IPS-20b (cell line): ENCODE results near the gene ABCB9.

ENCODE experiments used
- H3K27ac ChIP-seq: one replicate; pipeline ENCODE4 v1.5.1; 2013; ENCODE audit warnings: low read length
- H3K27me3 ChIP-seq: 2 replicates; pipeline ENCODE4 v1.6.1; 2013; ENCODE audit warnings: mild to moderate bottlenecking, low read length, inconsistent platforms; ENCODE audit not compliant: insufficient read depth
- H3K36me3 ChIP-seq: 2 replicates; pipeline ENCODE4 v1.6.1; 2013; ENCODE audit warnings: low read depth, mild to moderate bottlenecking, inconsistent platforms, low read length, moderate library complexity; ENCODE audit not compliant: insufficient read depth
- H3K4me1 ChIP-seq: 2 replicates; pipeline ENCODE4 v1.6.1; 2013; ENCODE audit warnings: mild to moderate bottlenecking, control low read depth, inconsistent platforms, low read length, moderate library complexity; ENCODE audit not compliant: insufficient read depth
- H3K4me3 ChIP-seq: 2 replicates; pipeline ENCODE4 v1.5.1; 2013; ENCODE audit warnings: mild to moderate bottlenecking, low read length, inconsistent platforms
- H3K9ac ChIP-seq: 2 replicates; pipeline ENCODE4 v1.6.1; 2013; ENCODE audit warnings: low read depth, mild to moderate bottlenecking, inconsistent platforms, low read length, moderate library complexity
- H3K9me3 ChIP-seq: 2 replicates; pipeline ENCODE4 v1.6.1; 2013; ENCODE audit warnings: mild to moderate bottlenecking, low read depth, low read length, inconsistent platforms; ENCODE audit not compliant: insufficient read depth

Gene ABCB9

GRCh38 chr12:122992386-122992785 is 26.1 kb upstream of the ABCB9 start:
- Histone ChIP-seq H3K4me3 (no peak overlapping the region), H3K4me1 (no peaks in the 10 kb centered on the region), H3K36me3 (no peaks in the 10 kb centered on the region; the same call in 1 of the 2 replicates), H3K27ac (no peak overlapping the region), H3K9ac (no peak overlapping the region), H3K9me3 (no peaks in the 10 kb centered on the region), H3K27me3 (no peaks in the 10 kb centered on the region)

- H3K9me3 ChIP-seq, result no peaks in the 10 kb centered on the region
- H3K4me3 ChIP-seq, result no peak overlapping the region
- no peaks in the 10 kb centered on the region; the same call in 1 of the 2 replicates for H3K36me3 ChIP-seq
- H3K4me1 ChIP-seq, result no peaks in the 10 kb centered on the region
- no peak overlapping the region for H3K9ac ChIP-seq
- no peaks in the 10 kb centered on the region for H3K27me3 ChIP-seq
- H3K27ac ChIP-seq, result no peak overlapping the region
Measured at GRCh38 chr12:122991623-122992275, 25.5 kb upstream of the ABCB9 start.

- Histone ChIP-seq H3K36me3 (no peaks in the 10 kb centered on the region; the same call in 1 of the 2 replicates), H3K9ac (no peak overlapping the region), H3K4me3 (no peak overlapping the region), H3K27me3 (no peaks in the 10 kb centered on the region), H3K4me1 (no peaks in the 10 kb centered on the region), H3K27ac (no peak overlapping the region), H3K9me3 (no peaks in the 10 kb centered on the region)
Measured at GRCh38 chr12:122990961-122991622, 24.8 kb upstream of the ABCB9 start.

GRCh38 chr12:122990561-122990960 is 24.3 kb upstream of the ABCB9 start:
- no peaks in the 10 kb centered on the region; the same call in 1 of the 2 replicates for H3K36me3 ChIP-seq

GRCh38 chr12:122989874-122990419 is 23.7 kb upstream of the ABCB9 start:
- Histone ChIP-seq H3K36me3 (no peaks in the 10 kb centered on the region; the same call in 1 of the 2 replicates), H3K9me3 (no peaks in the 10 kb centered on the region), H3K4me1 (no peaks in the 10 kb centered on the region), H3K9ac (no peak overlapping the region), H3K4me3 (no peak overlapping the region), H3K27me3 (no peaks in the 10 kb centered on the region), H3K27ac (no peak overlapping the region)

More at GRCh38 chr12:122990561-122990960, 24.3 kb upstream of the ABCB9 start:
- H3K9ac ChIP-seq, result no peak overlapping the region
- no peaks in the 10 kb centered on the region for H3K4me1 ChIP-seq
- no peak overlapping the region for H3K4me3 ChIP-seq
- H3K27me3 ChIP-seq, result no peaks in the 10 kb centered on the region
- H3K27ac ChIP-seq, result no peak overlapping the region
- no peaks in the 10 kb centered on the region for H3K9me3 ChIP-seq

- Histone ChIP-seq H3K36me3 (no peaks in the 10 kb centered on the region; the same call in 1 of the 2 replicates), H3K4me3 (no peak overlapping the region)
Measured at GRCh38 chr12:122989225-122989839, 23.1 kb upstream of the ABCB9 start.

GRCh38 chr12:122988612-122989212 is 22.4 kb upstream of the ABCB9 start:
- Histone ChIP-seq H3K4me1 (no peaks in the 10 kb centered on the region), H3K36me3 (no peaks in the 10 kb centered on the region; the same call in 1 of the 2 replicates), H3K27me3 (no peaks in the 10 kb centered on the region), H3K9me3 (no peaks in the 10 kb centered on the region), H3K27ac (no peak overlapping the region), H3K9ac (no peak overlapping the region), H3K4me3 (no peak overlapping the region)

More at GRCh38 chr12:122989225-122989839, 23.1 kb upstream of the ABCB9 start:
- Histone ChIP-seq H3K27ac (no peak overlapping the region), H3K27me3 (no peaks in the 10 kb centered on the region), H3K4me1 (no peaks in the 10 kb centered on the region), H3K9me3 (no peaks in the 10 kb centered on the region), H3K9ac (no peak overlapping the region)

- Histone ChIP-seq H3K9me3 (no peaks in the 10 kb centered on the region), H3K4me1 (no peaks in the 10 kb centered on the region), H3K27me3 (no peaks in the 10 kb centered on the region), H3K9ac (no peak overlapping the region), H3K4me3 (no peak overlapping the region), H3K27ac (no peak overlapping the region), H3K36me3 (peaks cover 1% of the 10 kb centered on the region; the same call in 1 of the 2 replicates)
Measured at GRCh38 chr12:122988036-122988435, 21.8 kb upstream of the ABCB9 start.

- H3K36me3 ChIP-seq, result peaks cover 9% of the 10 kb centered on the region; the same call in 1 of the 2 replicates
- no peak overlapping the region for H3K4me3 ChIP-seq
- no peaks in the 10 kb centered on the region for H3K4me1 ChIP-seq
- no peak overlapping the region for H3K27ac ChIP-seq
- no peaks in the 10 kb centered on the region for H3K27me3 ChIP-seq
- H3K9ac ChIP-seq, result no peak overlapping the region
- no peaks in the 10 kb centered on the region for H3K9me3 ChIP-seq
Measured at GRCh38 chr12:122987086-122987951, 21.1 kb upstream of the ABCB9 start.

- no peak overlapping the region for H3K9ac ChIP-seq
- H3K36me3 ChIP-seq, result peaks cover 13% of the 10 kb centered on the region; the same call in 1 of the 2 replicates
- H3K4me1 ChIP-seq, result no peaks in the 10 kb centered on the region
- H3K27me3 ChIP-seq, result no peaks in the 10 kb centered on the region
- no peak overlapping the region for H3K27ac ChIP-seq
- no peak overlapping the region for H3K4me3 ChIP-seq
- no peaks in the 10 kb centered on the region for H3K9me3 ChIP-seq
Measured at GRCh38 chr12:122986258-122986871, 20.1 kb upstream of the ABCB9 start.
